Ishikawa (cell line): ENCODE data around the gene BRWD1.

ENCODE experiments used
- MAX ChIP-seq: IDR thresholded peaks from 2 replicates; pipeline ENCODE4 v1.6.1; 2012
- REST ChIP-seq: IDR thresholded peaks from 2 replicates; pipeline ENCODE4 v1.6.1; 2012; ENCODE audit warnings: low read depth, mild to moderate bottlenecking
- TEAD4 ChIP-seq: IDR thresholded peaks from 2 replicates; pipeline ENCODE4 v1.6.1; 2012
- YY1 ChIP-seq: IDR thresholded peaks from 2 replicates; pipeline ENCODE4 v1.6.1; 2012; ENCODE audit warnings: low read depth

GRCh38 chr21:39136711-39137110 lies 176.7 kb downstream of the BRWD1 start:
- TF ChIP-seq REST (no peak), TEAD4 (no peak), YY1 (no peak), MAX (no peak)
